MM.1S (cell line): ENCODE measurements around the gene LRRC70.

ENCODE experiments used
- DNase-seq: peaks from one replicate; pipeline ENCODE4 v3.0.0-alpha.2; 2015
- H2AFZ ChIP-seq: fragments of 300-600 bp; sonication (generic); 2 replicates; pipeline ENCODE4 v1.6.0; 2016; ENCODE audit warnings: antibody characterized with exemption, low read length
- H3F3A ChIP-seq: fragments of 300-600 bp; sonication (generic); 2 replicates; pipeline ENCODE4 v1.6.1; 2016; ENCODE audit warnings: mild to moderate bottlenecking, antibody characterized with exemption, low read length, moderate library complexity, mixed read lengths; ENCODE audit not compliant: insufficient read depth
- H3K27ac ChIP-seq: fragments of 300-600 bp; sonication (generic); 2 replicates; pipeline ENCODE4 v1.5.1; 2016; ENCODE audit warnings: mild to moderate bottlenecking, low read length
- H3K27me3 ChIP-seq: fragments of 300-600 bp; sonication (generic); replicated peaks from 2 replicates; pipeline ENCODE4 v1.6.0; 2016; ENCODE audit warnings: low read length; ENCODE audit not compliant: insufficient read depth
- H3K36me3 ChIP-seq: fragments of 300-600 bp; sonication (generic); replicated peaks from 2 replicates; pipeline ENCODE4 v1.6.1; 2016; ENCODE audit warnings: mild to moderate bottlenecking, low read length, mixed read lengths; ENCODE audit not compliant: insufficient read depth
- H3K4me1 ChIP-seq: fragments of 300-600 bp; sonication (generic); 2 replicates; pipeline ENCODE4 v1.6.1; 2016; ENCODE audit warnings: low read length, mixed read lengths
- H3K4me2 ChIP-seq: fragments of 300-600 bp; sonication (generic); 2 replicates; pipeline ENCODE4 v1.6.0; 2016; ENCODE audit warnings: low read depth, low read length
- H3K4me3 ChIP-seq: fragments of 300-600 bp; sonication (generic); 2 replicates; pipeline ENCODE4 v1.5.1; 2016; ENCODE audit warnings: low read length, mixed read lengths
- H3K79me2 ChIP-seq: fragments of 300-600 bp; sonication (generic); 2 replicates; pipeline ENCODE4 v1.6.1; 2016; ENCODE audit warnings: mixed run types, low read length, mixed read lengths
- H3K9ac ChIP-seq: fragments of 300-600 bp; sonication (generic); 2 replicates; pipeline ENCODE4 v1.6.1; 2016; ENCODE audit warnings: low read length, mixed read lengths
- H3K9me2 ChIP-seq: fragments of 300-600 bp; sonication (generic); replicated peaks from 2 replicates; pipeline ENCODE4 v1.6.1; 2016; ENCODE audit warnings: mild to moderate bottlenecking, low read length, mixed read lengths; ENCODE audit not compliant: insufficient read depth
- H3K9me3 ChIP-seq: fragments of 300-600 bp; sonication (generic); replicated peaks from 2 replicates; pipeline ENCODE4 v1.6.1; 2016; ENCODE audit warnings: mild to moderate bottlenecking, low read length, mixed read lengths; ENCODE audit not compliant: insufficient read depth
- H4K20me1 ChIP-seq: fragments of 300-600 bp; sonication (generic); 2 replicates; pipeline ENCODE4 v1.6.1; 2016; ENCODE audit warnings: mild to moderate bottlenecking, low read length, moderate library complexity, mixed read lengths; ENCODE audit not compliant: insufficient read depth
- CTCF ChIP-seq: fragments of 300-600 bp; sonication (generic); IDR thresholded peaks from 2 replicates; pipeline ENCODE4 v1.5.1; 2016; ENCODE audit warnings: antibody characterized with exemption, low read length, mixed read lengths
- EZH2 ChIP-seq: fragments of 300-600 bp; sonication (generic); optimal IDR thresholded peaks from 2 replicates; pipeline ENCODE3; 2017; ENCODE audit warnings: low read depth, mild to moderate bottlenecking, antibody characterized with exemption, low read length, mixed read lengths
- EZH2phosphoT487 ChIP-seq: fragments of 300-600 bp; sonication (generic); IDR thresholded peaks from 2 replicates; pipeline ENCODE4 v1.6.1; 2018; ENCODE audit warnings: antibody characterized with exemption, low read length

The LRRC70 gene

DNA sequence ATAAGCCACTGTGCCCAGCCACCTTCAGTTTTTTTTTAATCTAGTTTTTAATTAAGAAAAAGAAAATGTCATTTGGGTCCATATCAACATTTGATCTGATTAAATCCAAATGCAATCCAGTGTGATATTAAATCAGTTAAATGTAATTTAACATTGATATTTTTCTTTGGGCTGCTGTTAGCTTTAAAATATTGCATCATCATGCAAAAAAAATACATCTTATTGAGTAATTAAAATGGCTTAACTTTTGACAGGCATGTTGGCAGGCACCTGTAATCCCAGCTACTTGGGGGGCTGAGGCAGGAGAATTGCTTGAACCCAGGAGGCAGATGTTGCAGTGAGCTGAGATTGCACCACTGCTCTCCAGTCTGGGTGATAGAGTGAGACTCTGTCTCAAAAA, 22.7 kb upstream of the LRRC70 start:
- Histone ChIP-seq H3K9me3 (no peaks in the 10 kb centered on the region), H3K27ac (no peak overlapping the region), H4K20me1 (no peaks in the 10 kb centered on the region), H3K36me3 (no peaks in the 10 kb centered on the region; the same call in 1 of the 2 replicates), H3K9ac (no peak overlapping the region), H3K4me1 (no peaks in the 10 kb centered on the region), H3K79me2 (no peaks in the 10 kb centered on the region; the same call in 1 of the 2 replicates), H3K4me3 (no peak overlapping the region), H2AFZ (no peak overlapping the region), H3F3A (no peaks in the 10 kb centered on the region), H3K9me2 (no peaks in the 10 kb centered on the region), H3K4me2 (no peak overlapping the region), H3K27me3 (no peaks in the 10 kb centered on the region)
- TF ChIP-seq EZH2phosphoT487: no peak
- TF ChIP-seq EZH2: no peak
- TF ChIP-seq CTCF: no peak
- no peak for DNase-seq

DNA sequence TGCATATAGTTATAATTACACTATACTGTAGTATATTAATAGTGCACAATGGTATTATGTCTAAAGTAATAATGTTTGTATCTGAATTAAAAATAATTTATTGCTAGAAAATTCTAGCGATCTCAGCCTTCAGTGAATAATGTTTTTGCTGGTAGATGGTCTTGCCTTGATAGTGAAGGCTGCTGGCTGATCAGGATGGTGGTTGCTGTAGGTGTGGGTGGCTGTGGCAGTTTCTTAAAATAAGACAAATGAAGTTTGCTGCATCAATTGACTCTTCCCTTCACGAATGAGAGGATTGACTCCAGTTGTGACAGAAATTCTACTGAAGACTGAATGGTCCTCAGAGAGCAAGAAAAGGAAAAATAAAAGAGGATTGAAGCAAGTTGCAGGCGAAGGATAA, 19.7 kb upstream of the LRRC70 start:
- H3K36me3 ChIP-seq: no peaks in the 10 kb centered on the region; the same call in 1 of the 2 replicates
- no peak for TF ChIP-seq EZH2
- no peak for TF ChIP-seq CTCF
- no peak for TF ChIP-seq EZH2phosphoT487
- no peak overlapping the region for H3K4me3 ChIP-seq

GRCh38 chr5:62560786-62561185, 17.8 kb upstream of the LRRC70 start:
- no peaks in the 10 kb centered on the region for H3K79me2 ChIP-seq
- no peaks in the 10 kb centered on the region for H3K9me2 ChIP-seq
- no peaks in the 10 kb centered on the region for H3F3A ChIP-seq
- H3K4me2 ChIP-seq: no peak overlapping the region
- DNase-seq: no peak
- no peak overlapping the region for H3K9ac ChIP-seq
- no peaks in the 10 kb centered on the region; the same call in 1 of the 2 replicates for H3K36me3 ChIP-seq
- H3K27ac ChIP-seq: no peak overlapping the region
- H3K4me1 ChIP-seq: no peaks in the 10 kb centered on the region
- no peaks in the 10 kb centered on the region for H3K9me3 ChIP-seq
- no peak overlapping the region for H2AFZ ChIP-seq
- no peaks in the 10 kb centered on the region for H3K27me3 ChIP-seq
- no peak for TF ChIP-seq EZH2
- no peak for TF ChIP-seq CTCF
- TF ChIP-seq EZH2phosphoT487: no peak
- no peaks in the 10 kb centered on the region for H4K20me1 ChIP-seq
- H3K4me3 ChIP-seq: no peak overlapping the region

More for the DNA sequence above, 19.7 kb upstream of the LRRC70 start:
- Histone ChIP-seq H4K20me1 (no peaks in the 10 kb centered on the region), H3K79me2 (no peaks in the 10 kb centered on the region; the same call in 1 of the 2 replicates), H3K4me2 (no peak overlapping the region), H3K9me3 (no peaks in the 10 kb centered on the region), H3K27ac (no peak overlapping the region), H3F3A (no peaks in the 10 kb centered on the region), H3K27me3 (no peaks in the 10 kb centered on the region), H3K9ac (no peak overlapping the region), H2AFZ (no peak overlapping the region), H3K9me2 (no peaks in the 10 kb centered on the region), H3K4me1 (no peaks in the 10 kb centered on the region)
- DNase-seq: no peak
